Measurements from ENCODE around the gene NPHP4. TPM values are rescaled to one million over a fixed set of nuclear protein-coding genes. Genes with fewer than 3 reads are reported as not detected.

The NPHP4 gene
- total and polyA plus RNA-seq, 10 of the 15 experiments (the other 5 are each of a cell fraction or from before 2014, with no cell fraction given) = 0.16 to 10.5 (median 3.1) TPM

GRCh38 chr1:6022193-6022592, 30.0 kb upstream of the NPHP4 start:
- no peak for ATAC-seq
- peaks cover 16% of the 10 kb centered on the region for H3K4me1 ChIP-seq (ENCODE audit: control insufficient read depth, insufficient read depth, low read length)
- ChIA-PET POLR2A (no interaction called here), RAD21 (ENCODE audit: unreplicated experiment) (no interaction called here), SMC1A (ENCODE audit: uncharacterized antibody, unreplicated experiment) (no interaction called here), CTCF (no interaction called here)
- in situ Hi-C loops (cut with MboI) (no loop called here), intact Hi-C loops (cut with micrococcal nuclease; ENCODE audit: unreplicated experiment) (no loop called here)
- H3K27ac ChIP-seq (ENCODE audit: control insufficient read depth, insufficient read depth) = no peak overlapping the region
- WGBS (ENCODE audit: insufficient coverage, insufficient replicate concordance, low lambda C conversion rate, missing lambda C conversion rate) = 83% methylated on average over 4 of the region's 4 CpGs
- peaks cover 16% of the 10 kb centered on the region for H3K79me2 ChIP-seq (ENCODE audit: control insufficient read depth, insufficient read depth, low read length)
- FAIRE-seq = no peak
- no peak overlapping the region for H3K9ac ChIP-seq (ENCODE audit: control insufficient read depth, insufficient read depth, low read length)
- DNase-seq (ENCODE audit: low read depth, low spot score) = no peak
- H3K9me3 ChIP-seq (replicated peaks; ENCODE audit: control insufficient read depth, insufficient read depth, low read length) = no peaks in the 10 kb centered on the region
- no peak overlapping the region for H2AFZ ChIP-seq (ENCODE audit: control insufficient read depth, low read depth, low read length)
- H4K20me1 ChIP-seq (ENCODE audit: control insufficient read depth, insufficient read depth) = no peaks in the 10 kb centered on the region
- no peak overlapping the region for H3K4me2 ChIP-seq (ENCODE audit: control insufficient read depth, insufficient read depth)
- no peak for TF ChIP-seq CTCF (IDR thresholded peaks at IDR 0.05 in 2 of 3, conservative IDR thresholded peaks at IDR 0.05 in 1 of 3; ENCODE audit: control insufficient read depth in 2 of 3, extremely low read depth in 1 of 3, insufficient read depth in 1 of 3, low read depth in 3 of 3, low read length in 3 of 3)
- no peak for TF ChIP-seq NFYA (IDR thresholded peaks at IDR 0.05; ENCODE audit: borderline replicate concordance, low read depth, low read length)
- TF ChIP-seq PRDM15 (CRISPR knock-in tag; IDR thresholded peaks at IDR 0.05) = no peak
- TF ChIP-seq MYB (IDR thresholded peaks at IDR 0.05; ENCODE audit: borderline replicate concordance, low read depth, low read length) = no peak
- no peak for TF ChIP-seq KAT2A (conservative IDR thresholded peaks at IDR 0.05; ENCODE audit: control insufficient read depth, low read depth, low read length)
- BruUV-seq (replicated peaks) = no TSS peak
- no peaks in the 10 kb centered on the region for H3K27me3 ChIP-seq (replicated peaks in 1 of 2; ENCODE audit: control insufficient read depth in 2 of 2, insufficient read depth in 2 of 2, low read length in 1 of 2)
- no peaks in the 10 kb centered on the region for H3K36me3 ChIP-seq (ENCODE audit: control insufficient read depth in 2 of 2, insufficient read depth in 2 of 2, low read length in 1 of 2)
- no peak overlapping the region for H3K4me3 ChIP-seq

Data from GM12878 (cell line).